Endothelial cell of umbilical vein (primary cell): ENCODE data around the gene HES6.

Experiments
- CTCF ChIP-seq, 2 donors: IDR thresholded peaks; 1 replicate in 1 of 2; 2 replicates in 1 of 2; pipeline ENCODE4 v1.5.1; 2011; ENCODE audit warnings: low read length in 2 of 2, mild to moderate bottlenecking in 2 of 2, moderate library complexity in 2 of 2, control low read depth in 1 of 2, inconsistent platforms in 1 of 2, low read depth in 1 of 2; ENCODE audit not compliant: insufficient read depth in 1 of 2; ENCODE audit errors: extremely low read depth in 1 of 2
- EZH2 ChIP-seq: IDR thresholded peaks from 2 replicates; pipeline ENCODE4 v1.6.1; 2012; ENCODE audit warnings: borderline replicate concordance, low read depth, mild to moderate bottlenecking, moderate library complexity, low read length, inconsistent platforms; ENCODE audit not compliant: severe bottlenecking
- GATA2 ChIP-seq: IDR thresholded peaks from 2 replicates; pipeline ENCODE4 v1.7.0; 2011; ENCODE audit warnings: low read depth, mild to moderate bottlenecking, moderate library complexity, mixed read lengths, low read length; ENCODE audit not compliant: insufficient read length, insufficient read depth
- JUN ChIP-seq: IDR thresholded peaks from 2 replicates; pipeline ENCODE4 v1.6.1; 2011; ENCODE audit warnings: borderline replicate concordance, low read depth; ENCODE audit not compliant: insufficient read length, insufficient read depth
- MAX ChIP-seq: IDR thresholded peaks from 2 replicates; pipeline ENCODE4 v1.6.1; 2011; ENCODE audit not compliant: insufficient read depth, insufficient read length
- MYC ChIP-seq: IDR thresholded peaks from one replicate; pipeline ENCODE4 v1.6.1; 2011; ENCODE audit warnings: mild to moderate bottlenecking, low read depth, low read length
- POLR2AphosphoS5 ChIP-seq: IDR thresholded peaks from 2 replicates; pipeline ENCODE4 v1.6.1; 2012; ENCODE audit warnings: low read depth, mild to moderate bottlenecking, control low read depth, low read length, moderate library complexity; ENCODE audit not compliant: insufficient read depth

- TF ChIP-seq CTCF (IDR thresholded peaks at IDR 0.05; ENCODE audit: extremely low read depth in 1 of 2, insufficient read depth in 1 of 2, low read depth in 1 of 2, low read length in 2 of 2) (no peak), MAX (no peak), EZH2 (no peak), POLR2AphosphoS5 (no peak), JUN (no peak), GATA2 (no peak), MYC (no peak)
Observed at GRCh38 chr2:238239543-238239862, 335 bp downstream of the HES6 start.
